CD14-positive monocyte (primary cell): ENCODE results near the gene INHA. TPM values are rescaled to one million over a fixed set of nuclear protein-coding genes. Genes with fewer than 3 reads are reported as not detected.

ENCODE experiments used
- DNase-seq, 3 donors: peaks; one replicate each; pipeline ENCODE4 v3.0.0-alpha.2; 2011 to 2022
- H2AFZ ChIP-seq: 2 replicates; pipeline ENCODE4 v1.6.0; 2012; ENCODE audit warnings: mild to moderate bottlenecking, low read depth, low read length, inconsistent platforms; ENCODE audit not compliant: insufficient read depth, poor library complexity, severe bottlenecking
- H3K27ac ChIP-seq, 2 donors: 1 replicate in 1 of 2; 2 replicates in 1 of 2; pipeline ENCODE4 v1.5.1; 2012 to 2013; ENCODE audit warnings: low read length in 2 of 2, control low read depth in 1 of 2, inconsistent platforms in 1 of 2, low read depth in 1 of 2, mild to moderate bottlenecking in 1 of 2
- H3K27me3 ChIP-seq, 2 donors: one replicate each; pipeline versions ENCODE4 v1.6.0 to v1.6.1; 2011 to 2013; ENCODE audit warnings: low read length in 2 of 2; ENCODE audit not compliant: control insufficient read depth in 2 of 2, insufficient read depth in 2 of 2
- H3K36me3 ChIP-seq, 2 donors: replicated peaks in 1 of 2; 1 replicate in 1 of 2; 2 replicates in 1 of 2; pipeline versions ENCODE4 v1.5.1 to v1.6.1; 2012 to 2013; ENCODE audit warnings: low read length in 2 of 2, control low read depth in 1 of 2, inconsistent platforms in 1 of 2, mild to moderate bottlenecking in 1 of 2; ENCODE audit not compliant: insufficient read depth in 2 of 2, control insufficient read depth in 1 of 2
- H3K4me1 ChIP-seq, 2 donors: 1 replicate in 1 of 2; 2 replicates in 1 of 2; pipeline versions ENCODE4 v1.5.1 to v1.6.1; 2012 to 2013; ENCODE audit warnings: low read length in 2 of 2, control low read depth in 1 of 2, inconsistent platforms in 1 of 2, mild to moderate bottlenecking in 1 of 2, moderate library complexity in 1 of 2; ENCODE audit not compliant: insufficient read depth in 2 of 2, control insufficient read depth in 1 of 2
- H3K4me2 ChIP-seq: replicated peaks from 2 replicates; pipeline ENCODE3; 2012; ENCODE audit warnings: low read length, moderate library complexity, mild to moderate bottlenecking; ENCODE audit not compliant: poor library complexity, severe bottlenecking; ENCODE audit errors: extremely low read depth
- H3K4me3 ChIP-seq, 3 experiments: fragments of 200-600 bp in 1 of 3; sonication (generic) in 1 of 3; replicated peaks in 1 of 3; 1 replicate in 2 of 3; 2 replicates in 1 of 3; pipeline ENCODE4 v1.5.1; 2011 to 2013; ENCODE audit warnings: low read length in 3 of 3, mild to moderate bottlenecking in 3 of 3, control low read depth in 2 of 3, low read depth in 2 of 3, inconsistent platforms in 1 of 3, moderate library complexity in 1 of 3
- H3K79me2 ChIP-seq: 2 replicates; pipeline ENCODE4 v1.6.0; 2012; ENCODE audit warnings: mild to moderate bottlenecking, control low read depth, inconsistent platforms, low read length, moderate library complexity; ENCODE audit not compliant: insufficient read depth
- H3K9ac ChIP-seq: 2 replicates; pipeline ENCODE4 v1.6.0; 2017; ENCODE audit warnings: low read length, mild to moderate bottlenecking; ENCODE audit not compliant: insufficient read depth, poor library complexity, severe bottlenecking
- H3K9me3 ChIP-seq, 2 donors: replicated peaks in 1 of 2; 1 replicate in 1 of 2; 2 replicates in 1 of 2; pipeline versions ENCODE4 v1.5.1 to v1.6.1; 2012 to 2013; ENCODE audit warnings: low read length in 2 of 2, control low read depth in 1 of 2; ENCODE audit not compliant: control insufficient read depth in 1 of 2, insufficient read depth in 1 of 2
- H4K20me1 ChIP-seq: 2 replicates; pipeline ENCODE4 v1.6.0; 2012; ENCODE audit warnings: mild to moderate bottlenecking, low read length, control low read depth, moderate library complexity; ENCODE audit not compliant: insufficient read depth
- H3K27ac Mint-ChIP-seq, 7 donors: one replicate each; pipeline ENCODE4 v1.8.0; 2020; ENCODE audit warnings: mild to moderate bottlenecking in 7 of 7, mixed read lengths in 7 of 7, moderate library complexity in 6 of 7, inconsistent platforms in 2 of 7
- H3K27me3 Mint-ChIP-seq, 3 donors: one replicate each; pipeline ENCODE4 v1.8.0; 2021 to 2022; ENCODE audit warnings: low read depth in 3 of 3, mild to moderate bottlenecking in 3 of 3, mixed read lengths in 3 of 3, moderate library complexity in 3 of 3, inconsistent platforms in 1 of 3
- H3K36me3 Mint-ChIP-seq, 2 donors: one replicate each; pipeline ENCODE4 v1.8.0; 2020; ENCODE audit warnings: mixed read lengths in 2 of 2, inconsistent platforms in 1 of 2, mild to moderate bottlenecking in 1 of 2
- H3K4me1 Mint-ChIP-seq: one replicate; pipeline ENCODE4 v1.8.0; 2020; ENCODE audit warnings: mild to moderate bottlenecking, mixed read lengths
- H3K4me3 Mint-ChIP-seq, 2 donors: one replicate each; pipeline ENCODE4 v1.8.0; 2020; ENCODE audit warnings: mild to moderate bottlenecking in 2 of 2, mixed read lengths in 2 of 2, moderate library complexity in 1 of 2
- H3K9me3 Mint-ChIP-seq, 7 donors: one replicate each; pipeline ENCODE4 v1.8.0; 2020 to 2022; ENCODE audit warnings: mixed read lengths in 7 of 7, mild to moderate bottlenecking in 6 of 7, moderate library complexity in 6 of 7, inconsistent platforms in 2 of 7
- CTCF ChIP-seq: fragments of 200-600 bp; IDR thresholded peaks from one replicate; pipeline ENCODE4 v1.8.0; 2022; ENCODE audit warnings: antibody characterized with exemption, mild to moderate bottlenecking
- WGBS: methylation state at CpG from one replicate; pipeline ENCODE4 v1.1.5; 2013; ENCODE audit warnings: missing lambda C conversion rate; ENCODE audit not compliant: insufficient coverage; 5-methylcytosine and 5-hydroxymethylcytosine counted together
- intact Hi-C, 2 donors: fragments of 100-400 bp; cut with micrococcal nuclease; formaldehyde crosslinking; loops; one replicate each; pipeline versions ENCODE4 v1.15.0 to v1.15.1; 2023
- polyA plus RNA-seq, 3 donors: library from polyadenylated mRNA; depleted of rRNA in 1 of 3; unstranded in 2 of 3; stranded (reverse) in 1 of 3; fragments of 300-500 nt in 2 of 3; fragments of >200 nt in 1 of 3; fragmentation: Illumina TruSeq in 2 of 3; gene quantifications; 1 replicate in 2 of 3; 2 replicates in 1 of 3; pipeline ENCODE4 v1.2.3, GENCODE V29; 2012 to 2021

The INHA gene
- polyA plus RNA-seq, 3 donors = not detected

GRCh38 chr2:219538504-219538951 is 33.6 kb upstream of the INHA start:
- Histone ChIP-seq H4K20me1 (no peaks in the 10 kb centered on the region), H3K4me2 (no peak overlapping the region), H3K4me3 (no peak overlapping the region), H3K4me1 (peaks cover 13 to 17% of the 10 kb centered on the region in 2 donors), H3K79me2 (no peaks in the 10 kb centered on the region), H2AFZ (no peak overlapping the region), H3K36me3 (no peaks in the 10 kb centered on the region), H3K9me3 (no peaks in the 10 kb centered on the region), H3K27ac (no peak overlapping the region), H3K27me3 (peaks cover 12 to 25% of the 10 kb centered on the region in 2 donors), H3K9ac (no peak overlapping the region)
- intact Hi-C loops = no loop called here
- Mint-ChIP-seq H3K4me3 (no peak overlapping the region), H3K27ac (no peak overlapping the region), H3K9me3 (peaks cover 0 to 9% (median 2%) of the 10 kb centered on the region in 7 donors), H3K4me1 (peaks cover 5% of the 10 kb centered on the region), H3K27me3 (peaks cover 19 to 36% (median 20%) of the 10 kb centered on the region in 3 donors), H3K36me3 (no peaks in the 10 kb centered on the region)
- no CpG with 5 or more reads among the region's 6 CpGs for WGBS
- TF ChIP-seq CTCF = no peak
- no peak for DNase-seq

GRCh38 chr2:219538956-219539788 is 32.9 kb upstream of the INHA start:
- DNase-seq = no peak
- H3K4me2 ChIP-seq = no peak overlapping the region
- H2AFZ ChIP-seq = no peak overlapping the region
- H3K27ac Mint-ChIP-seq = no peak overlapping the region
- H3K36me3 Mint-ChIP-seq = no peaks in the 10 kb centered on the region
- no peaks in the 10 kb centered on the region for H3K9me3 ChIP-seq
- H3K4me3 Mint-ChIP-seq = no peak overlapping the region
- intact Hi-C loops = no loop called here
- 96% methylated on average over 29 of the region's 32 CpGs for WGBS
- peaks cover 19 to 42% (median 20%) of the 10 kb centered on the region in 3 donors for H3K27me3 Mint-ChIP-seq
- peaks cover 18 to 24% of the 10 kb centered on the region in 2 donors for H3K4me1 ChIP-seq
- TF ChIP-seq CTCF = no peak
- H3K27ac ChIP-seq = no peak overlapping the region
- H3K9ac ChIP-seq = no peak overlapping the region
- H3K4me3 ChIP-seq = no peak overlapping the region
- no peaks in the 10 kb centered on the region for H3K36me3 ChIP-seq
- H4K20me1 ChIP-seq = no peaks in the 10 kb centered on the region
- peaks cover 0 to 9% (median 2%) of the 10 kb centered on the region in 7 donors for H3K9me3 Mint-ChIP-seq
- no peaks in the 10 kb centered on the region for H3K79me2 ChIP-seq
- peaks cover 5% of the 10 kb centered on the region for H3K4me1 Mint-ChIP-seq
- peaks cover 12 to 30% of the 10 kb centered on the region in 2 donors for H3K27me3 ChIP-seq
